Hepatocyte (in vitro differentiated cells): ENCODE data around the gene SFT2D2.

Experiments used
- EZH2 ChIP-seq: fragments of 200-600 bp; sonication (generic); IDR thresholded peaks from 2 replicates; pipeline ENCODE4 v1.6.1; 2016; ENCODE audit warnings: antibody characterized with exemption, mild to moderate bottlenecking, borderline replicate concordance
- TF ChIP-seq, protein P1 (sequence below): fragments of 200-600 bp; sonication (generic); IDR thresholded peaks from 2 replicates; pipeline ENCODE4 v1.5.1; 2016; ENCODE audit warnings: antibody characterized with exemption, mild to moderate bottlenecking; ENCODE audit not compliant: poor library complexity

DNA sequence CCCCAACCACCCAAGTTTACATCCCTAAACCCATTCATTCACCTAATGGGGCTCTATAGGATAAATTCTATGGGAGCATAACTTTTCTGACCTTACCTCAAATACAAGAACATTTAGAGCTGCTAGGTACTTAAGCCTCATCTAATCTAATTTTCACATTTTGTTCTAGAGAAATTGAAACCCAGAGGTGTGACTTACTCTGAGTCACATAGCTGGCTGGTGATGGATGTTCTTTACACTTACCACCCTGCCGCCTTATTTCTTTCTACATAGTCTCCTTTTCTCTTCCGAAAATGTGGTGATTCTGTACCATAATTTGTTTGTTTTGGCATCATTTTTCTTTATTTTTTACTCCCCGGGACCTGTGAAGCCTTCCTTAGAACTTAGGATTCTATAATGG, 26.7 kb upstream of the SFT2D2 start:
- TF ChIP-seq, protein P1, sequence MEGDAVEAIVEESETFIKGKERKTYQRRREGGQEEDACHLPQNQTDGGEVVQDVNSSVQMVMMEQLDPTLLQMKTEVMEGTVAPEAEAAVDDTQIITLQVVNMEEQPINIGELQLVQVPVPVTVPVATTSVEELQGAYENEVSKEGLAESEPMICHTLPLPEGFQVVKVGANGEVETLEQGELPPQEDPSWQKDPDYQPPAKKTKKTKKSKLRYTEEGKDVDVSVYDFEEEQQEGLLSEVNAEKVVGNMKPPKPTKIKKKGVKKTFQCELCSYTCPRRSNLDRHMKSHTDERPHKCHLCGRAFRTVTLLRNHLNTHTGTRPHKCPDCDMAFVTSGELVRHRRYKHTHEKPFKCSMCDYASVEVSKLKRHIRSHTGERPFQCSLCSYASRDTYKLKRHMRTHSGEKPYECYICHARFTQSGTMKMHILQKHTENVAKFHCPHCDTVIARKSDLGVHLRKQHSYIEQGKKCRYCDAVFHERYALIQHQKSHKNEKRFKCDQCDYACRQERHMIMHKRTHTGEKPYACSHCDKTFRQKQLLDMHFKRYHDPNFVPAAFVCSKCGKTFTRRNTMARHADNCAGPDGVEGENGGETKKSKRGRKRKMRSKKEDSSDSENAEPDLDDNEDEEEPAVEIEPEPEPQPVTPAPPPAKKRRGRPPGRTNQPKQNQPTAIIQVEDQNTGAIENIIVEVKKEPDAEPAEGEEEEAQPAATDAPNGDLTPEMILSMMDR = no peak
- no peak for TF ChIP-seq EZH2
